Natural killer cell (primary cell): ENCODE data around the gene RIMS4. TPM values are rescaled to one million over a fixed set of nuclear protein-coding genes. Genes with fewer than 3 reads are reported as not detected.
A peak's percentile ranks its signal among the peaks of the same experiment; 100 is the strongest.

Source experiments
- ATAC-seq, 3 donors: fragments of 150-1000 bp in 2 of 3; fragments of 200-7000 bp in 1 of 3; cut with Tn5 transposase; 1 replicate in 1 of 3; 2 replicates in 2 of 3; pipeline ENCODE4 v1.10.0; 2021; ENCODE audit warnings: mild to moderate bottlenecking in 2 of 3, moderate library complexity in 2 of 3
- DNase-seq, 2 donors: peaks; one replicate each; pipeline versions ENCODE4 v3.0.0 to v3.0.0-alpha.2; 2013 to 2021; ENCODE audit warnings: mixed read lengths in 1 of 2
- H3K27ac ChIP-seq: one replicate; pipeline ENCODE4 v1.5.1; 2013; ENCODE audit warnings: mild to moderate bottlenecking, low read length
- H3K27me3 ChIP-seq: one replicate; pipeline ENCODE4 v1.6.1; 2013; ENCODE audit warnings: low read length; ENCODE audit not compliant: control insufficient read depth, insufficient read depth
- H3K36me3 ChIP-seq: one replicate; pipeline ENCODE4 v1.6.1; 2013; ENCODE audit warnings: low read length; ENCODE audit not compliant: control insufficient read depth, insufficient read depth
- H3K4me1 ChIP-seq: one replicate; pipeline ENCODE4 v1.6.1; 2013; ENCODE audit warnings: low read length; ENCODE audit not compliant: control insufficient read depth, insufficient read depth
- H3K4me3 ChIP-seq: one replicate; pipeline ENCODE4 v1.5.1; 2013; ENCODE audit warnings: low read length
- H3K9me3 ChIP-seq: one replicate; pipeline ENCODE4 v1.6.1; 2013; ENCODE audit warnings: low read length; ENCODE audit not compliant: control insufficient read depth, insufficient read depth
- H3K27ac Mint-ChIP-seq, 2 donors: one replicate each; pipeline ENCODE4 v1.8.0; 2022; ENCODE audit warnings: mild to moderate bottlenecking in 2 of 2, mixed read lengths in 2 of 2, moderate library complexity in 1 of 2
- H3K27me3 Mint-ChIP-seq, 2 donors: one replicate each; pipeline ENCODE4 v1.8.0; 2022; ENCODE audit warnings: low read depth in 2 of 2, mixed read lengths in 2 of 2
- H3K36me3 Mint-ChIP-seq: one replicate; pipeline ENCODE4 v1.8.0; 2022; ENCODE audit warnings: mixed read lengths
- H3K4me1 Mint-ChIP-seq, 2 donors: one replicate each; pipeline ENCODE4 v1.8.0; 2022; ENCODE audit warnings: mixed read lengths in 2 of 2
- H3K4me3 Mint-ChIP-seq: one replicate; pipeline ENCODE4 v1.8.0; 2022; ENCODE audit warnings: mild to moderate bottlenecking, moderate library complexity, mixed read lengths
- H3K9me3 Mint-ChIP-seq, 2 donors: one replicate each; pipeline ENCODE4 v1.8.0; 2022; ENCODE audit warnings: mixed read lengths in 2 of 2
- CTCF ChIP-seq: fragments of 200-600 bp; IDR thresholded peaks from one replicate; pipeline ENCODE4 v1.8.0; 2022; ENCODE audit warnings: antibody characterized with exemption
- WGBS: methylation state at CpG from one replicate; pipeline ENCODE4 v1.1.7; 2013; ENCODE audit warnings: missing lambda C conversion rate; ENCODE audit not compliant: insufficient coverage; 5-methylcytosine and 5-hydroxymethylcytosine counted together
- intact Hi-C: fragments of 100-400 bp; cut with micrococcal nuclease; formaldehyde crosslinking; loops from one replicate; pipeline ENCODE4 v1.14.2; 2022
- total RNA-seq, 4 donors: library from RNA; stranded (reverse); fragments of 120-200 nt in 1 of 4; gene quantifications; one replicate each; pipeline versions ENCODE4 v1.2.3 to v1.2.4, GENCODE V29; 2013 to 2022

The RIMS4 gene
- total RNA-seq, 3 donors from 2014 or later (not counting 1 experiment from before 2014, with no cell fraction given): not detected

- H3K9me3 Mint-ChIP-seq: no peaks in the 10 kb centered on the region
- no peak for DNase-seq
- Histone ChIP-seq H3K4me3 (no peak overlapping the region), H3K36me3 (no peaks in the 10 kb centered on the region), H3K4me1 (no peaks in the 10 kb centered on the region), H3K27me3 (peaks cover 5% of the 10 kb centered on the region), H3K9me3 (no peaks in the 10 kb centered on the region), H3K27ac (no peak overlapping the region)
- no peak for ATAC-seq
- no peak for TF ChIP-seq CTCF
- H3K36me3 Mint-ChIP-seq: no peaks in the 10 kb centered on the region
- no peak overlapping the region for H3K4me3 Mint-ChIP-seq
- no peak overlapping the region for H3K27ac Mint-ChIP-seq
- H3K4me1 Mint-ChIP-seq: no peaks in the 10 kb centered on the region
- peaks cover 23 to 28% of the 10 kb centered on the region in 2 donors for H3K27me3 Mint-ChIP-seq
- intact Hi-C loops: no loop called here
- 70% methylated on average over 9 of the region's 9 CpGs for WGBS
These were observed 6.9 kb downstream of the RIMS4 start for GRCh38 chr20:44803383-44803941.

DNA sequence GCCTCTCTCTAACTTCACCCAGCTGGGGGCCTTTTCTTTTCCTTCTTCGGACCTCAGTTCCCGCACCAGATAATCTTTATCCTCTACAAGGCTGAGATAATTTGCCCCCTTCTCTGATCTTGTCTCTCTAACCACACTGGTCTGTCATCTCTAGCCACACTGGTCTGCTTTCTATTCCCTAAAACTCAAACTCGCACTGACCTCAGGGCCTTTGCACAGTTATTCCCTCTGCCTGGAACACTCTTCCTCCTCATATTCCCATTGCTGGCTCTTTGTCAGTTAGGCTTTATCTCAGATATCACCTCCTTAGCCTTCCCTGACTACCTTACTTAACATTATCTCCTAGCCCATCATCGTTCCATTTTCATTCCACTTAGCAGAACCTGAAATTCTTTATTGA lies 7.6 kb downstream of the RIMS4 start:
- ATAC-seq: no peak
- Histone ChIP-seq H3K4me3 (no peak overlapping the region), H3K27me3 (peaks cover 5% of the 10 kb centered on the region), H3K9me3 (no peaks in the 10 kb centered on the region), H3K27ac (no peak overlapping the region), H3K36me3 (no peaks in the 10 kb centered on the region), H3K4me1 (no peaks in the 10 kb centered on the region)
- intact Hi-C loops: no loop called here
- TF ChIP-seq CTCF: no peak
- no peak for DNase-seq
- WGBS: 85% methylated on average over 4 of the region's 4 CpGs
- no peaks in the 10 kb centered on the region for H3K9me3 Mint-ChIP-seq
- H3K27me3 Mint-ChIP-seq: peaks cover 18 to 20% of the 10 kb centered on the region in 2 donors
- H3K4me3 Mint-ChIP-seq: no peak overlapping the region
- no peak overlapping the region for H3K27ac Mint-ChIP-seq
- no peaks in the 10 kb centered on the region for H3K4me1 Mint-ChIP-seq
- no peaks in the 10 kb centered on the region for H3K36me3 Mint-ChIP-seq

GRCh38 chr20:44800391-44801046 lies 9.8 kb downstream of the RIMS4 start:
- intact Hi-C loops: no loop called here
- no peak overlapping the region for H3K4me3 Mint-ChIP-seq
- no peak for TF ChIP-seq CTCF
- H3K36me3 Mint-ChIP-seq: no peaks in the 10 kb centered on the region
- Histone ChIP-seq H3K27ac (no peak overlapping the region), H3K9me3 (no peaks in the 10 kb centered on the region), H3K4me3 (no peak overlapping the region), H3K27me3 (no peaks in the 10 kb centered on the region), H3K4me1 (no peaks in the 10 kb centered on the region), H3K36me3 (no peaks in the 10 kb centered on the region)
- H3K9me3 Mint-ChIP-seq: no peaks in the 10 kb centered on the region
- WGBS: 81% methylated on average over 7 of the region's 8 CpGs
- no peak overlapping the region for H3K27ac Mint-ChIP-seq
- ATAC-seq (no peak), DNase-seq (peak in 1 of 2 donors; percentile 21)
- no peaks in the 10 kb centered on the region for H3K4me1 Mint-ChIP-seq
- peaks cover 9 to 14% of the 10 kb centered on the region in 2 donors for H3K27me3 Mint-ChIP-seq

- intact Hi-C loops: no loop called here
- WGBS: 91% methylated on average over 5 of the region's 5 CpGs
- no peaks in the 10 kb centered on the region for H3K4me1 ChIP-seq
- H3K36me3 ChIP-seq: no peaks in the 10 kb centered on the region
- no peak overlapping the region for H3K27ac ChIP-seq
- ATAC-seq (no peak), DNase-seq (no peak)
- no peaks in the 10 kb centered on the region for H3K27me3 ChIP-seq
- Mint-ChIP-seq H3K27ac (no peak overlapping the region), H3K27me3 (peaks cover 9 to 14% of the 10 kb centered on the region in 2 donors), H3K4me1 (no peaks in the 10 kb centered on the region), H3K4me3 (no peak overlapping the region), H3K36me3 (no peaks in the 10 kb centered on the region), H3K9me3 (no peaks in the 10 kb centered on the region)
- no peak overlapping the region for H3K4me3 ChIP-seq
- no peak for TF ChIP-seq CTCF
- H3K9me3 ChIP-seq: no peaks in the 10 kb centered on the region
These were observed 10.7 kb downstream of the RIMS4 start for GRCh38 chr20:44799691-44800090.
